ENCODE results near the gene ZBTB37. TPM values are rescaled to one million over a fixed set of nuclear protein-coding genes. Genes with fewer than 3 reads are reported as not detected.

The ZBTB37 gene
- total and polyA plus RNA-seq, 9 of the 15 experiments (the other 6 are each of a cell fraction or from before 2014, with no cell fraction given) = 1.3 to 13.9 (median 5.4) TPM

DNA sequence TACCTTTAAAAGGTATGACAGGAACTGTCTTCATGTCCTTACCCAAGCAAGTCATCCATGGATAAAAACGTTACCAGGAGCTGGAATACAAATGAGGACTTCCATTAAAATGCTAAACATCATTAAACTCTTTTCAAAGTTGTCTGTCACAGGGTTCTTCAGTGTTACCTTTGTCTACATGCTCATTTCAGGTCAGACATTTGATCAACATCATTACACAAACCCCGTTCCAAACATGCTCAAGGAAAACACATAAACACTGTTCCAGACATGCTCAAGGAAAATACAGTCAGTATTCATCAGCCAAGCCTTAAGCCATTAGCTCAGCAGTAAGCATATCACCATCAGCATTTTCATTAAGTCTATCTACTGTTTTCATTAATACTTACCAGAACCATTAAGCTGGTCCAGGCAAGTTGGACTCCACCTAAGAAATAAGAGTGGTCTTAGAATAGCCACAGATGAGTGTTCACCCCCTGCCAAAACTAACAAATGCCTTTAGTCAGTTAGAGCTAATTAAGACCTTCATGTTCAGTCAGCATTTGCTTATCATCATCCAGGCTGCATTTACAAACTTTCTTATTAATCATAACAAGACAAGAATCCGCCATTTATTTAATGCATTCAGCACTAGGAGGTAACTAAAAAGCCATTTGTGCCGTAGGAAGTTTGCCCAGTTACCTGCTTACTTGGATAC, 2.6 kb upstream of the ZBTB37 start (continued):
- 0 out of 2 replicates have a peak, but pooled peaks have one; percentile 34 for TF ChIP-seq POLR2AphosphoS2 (IDR thresholded peaks at IDR 0.05; ENCODE audit: low read length)
- peak; percentile 67 for TF ChIP-seq RBFOX2 (IDR thresholded peaks at IDR 0.05; ENCODE audit: low read depth, low read length)
- TF ChIP-seq ETV1 (tag; conservative IDR thresholded peaks at IDR 0.05; ENCODE audit: low read depth) = no peak
- peak; percentile 14; the same call in 1 of the 2 replicates for TF ChIP-seq ELF2 (CRISPR knock-in tag; IDR thresholded peaks at IDR 0.05)
- peak; percentile 38 for TF ChIP-seq DACH1 (IDR thresholded peaks at IDR 0.05; ENCODE audit: partially characterized antibody)
- TF ChIP-seq ZNF586 (CRISPR knock-in tag; conservative IDR thresholded peaks at IDR 0.05) = no peak
- no peak for TF ChIP-seq ZEB2 (IDR thresholded peaks at IDR 0.05)
- TF ChIP-seq SMAD3 (CRISPR knock-in tag; conservative IDR thresholded peaks at IDR 0.05) = no peak
- peak; percentile 37; the same call in 1 of the 2 replicates for TF ChIP-seq POLR2AphosphoS5 (IDR thresholded peaks at IDR 0.05; ENCODE audit: control insufficient read depth, insufficient read depth, low read depth, low read length)
- TF ChIP-seq GABPB1 (CRISPR knock-in tag; IDR thresholded peaks at IDR 0.05) = 0 out of 2 replicates have a peak, but pooled peaks have one; percentile 14
- TF ChIP-seq, protein P1, sequence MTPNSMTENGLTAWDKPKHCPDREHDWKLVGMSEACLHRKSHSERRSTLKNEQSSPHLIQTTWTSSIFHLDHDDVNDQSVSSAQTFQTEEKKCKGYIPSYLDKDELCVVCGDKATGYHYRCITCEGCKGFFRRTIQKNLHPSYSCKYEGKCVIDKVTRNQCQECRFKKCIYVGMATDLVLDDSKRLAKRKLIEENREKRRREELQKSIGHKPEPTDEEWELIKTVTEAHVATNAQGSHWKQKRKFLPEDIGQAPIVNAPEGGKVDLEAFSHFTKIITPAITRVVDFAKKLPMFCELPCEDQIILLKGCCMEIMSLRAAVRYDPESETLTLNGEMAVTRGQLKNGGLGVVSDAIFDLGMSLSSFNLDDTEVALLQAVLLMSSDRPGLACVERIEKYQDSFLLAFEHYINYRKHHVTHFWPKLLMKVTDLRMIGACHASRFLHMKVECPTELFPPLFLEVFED (CRISPR knock-in tag; conservative IDR thresholded peaks at IDR 0.05) = 0 out of 2 replicates have a peak, but pooled peaks have one; percentile 60
- TF ChIP-seq KDM5B (IDR thresholded peaks at IDR 0.05; ENCODE audit: insufficient replicate concordance, low read depth, low read length) = peak; percentile 21
- TF ChIP-seq TOE1 (IDR thresholded peaks at IDR 0.05; ENCODE audit: borderline replicate concordance) = no peak
- 0 out of 2 replicates have a peak, but pooled peaks have one; percentile 40 for TF ChIP-seq TOE1 (CRISPR knock-in tag; IDR thresholded peaks at IDR 0.05; ENCODE audit: borderline replicate concordance, low read depth)
- TF ChIP-seq, protein P2, sequence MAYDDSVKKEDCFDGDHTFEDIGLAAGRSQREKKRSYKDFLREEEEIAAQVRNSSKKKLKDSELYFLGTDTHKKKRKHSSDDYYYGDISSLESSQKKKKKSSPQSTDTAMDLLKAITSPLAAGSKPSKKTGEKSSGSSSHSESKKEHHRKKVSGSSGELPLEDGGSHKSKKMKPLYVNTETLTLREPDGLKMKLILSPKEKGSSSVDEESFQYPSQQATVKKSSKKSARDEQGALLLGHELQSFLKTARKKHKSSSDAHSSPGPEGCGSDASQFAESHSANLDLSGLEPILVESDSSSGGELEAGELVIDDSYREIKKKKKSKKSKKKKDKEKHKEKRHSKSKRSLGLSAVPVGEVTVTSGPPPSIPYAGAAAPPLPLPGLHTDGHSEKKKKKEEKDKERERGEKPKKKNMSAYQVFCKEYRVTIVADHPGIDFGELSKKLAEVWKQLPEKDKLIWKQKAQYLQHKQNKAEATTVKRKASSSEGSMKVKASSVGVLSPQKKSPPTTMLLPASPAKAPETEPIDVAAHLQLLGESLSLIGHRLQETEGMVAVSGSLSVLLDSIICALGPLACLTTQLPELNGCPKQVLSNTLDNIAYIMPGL (CRISPR knock-in tag; IDR thresholded peaks at IDR 0.05) = 0 out of 2 replicates have a peak, but pooled peaks have one; percentile 20
- TF ChIP-seq, protein P3, sequence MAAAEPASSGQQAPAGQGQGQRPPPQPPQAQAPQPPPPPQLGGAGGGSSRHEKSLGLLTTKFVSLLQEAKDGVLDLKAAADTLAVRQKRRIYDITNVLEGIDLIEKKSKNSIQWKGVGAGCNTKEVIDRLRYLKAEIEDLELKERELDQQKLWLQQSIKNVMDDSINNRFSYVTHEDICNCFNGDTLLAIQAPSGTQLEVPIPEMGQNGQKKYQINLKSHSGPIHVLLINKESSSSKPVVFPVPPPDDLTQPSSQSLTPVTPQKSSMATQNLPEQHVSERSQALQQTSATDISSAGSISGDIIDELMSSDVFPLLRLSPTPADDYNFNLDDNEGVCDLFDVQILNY (CRISPR knock-in tag; IDR thresholded peaks at IDR 0.05) = no peak
- TF ChIP-seq POLR2G (IDR thresholded peaks at IDR 0.05; ENCODE audit: low read depth, low read length) = peak; percentile 62

Measured in K562 (cell line).